ENCODE measurements around the gene UCK1.

Gene UCK1

GRCh38 chr9:131524665-131525315 lies 6.3 kb downstream of the UCK1 start:
- peaks cover 80% of the 10 kb centered on the region; the same call in 1 of the 2 replicates for H3K36me3 ChIP-seq (ENCODE audit: insufficient read depth, low read length)
- TF ChIP-seq EZH2 (IDR thresholded peaks at IDR 0.05; ENCODE audit: borderline replicate concordance, low read length) = no peak
- no peak for TF ChIP-seq CTCF (IDR thresholded peaks at IDR 0.05; ENCODE audit: low read length)
- no peaks in the 10 kb centered on the region for H3F3A ChIP-seq (ENCODE audit: insufficient read depth, low read length)
- no peaks in the 10 kb centered on the region for H3K9me2 ChIP-seq (ENCODE audit: low read depth, low read length)
- no peak overlapping the region for H3K9ac ChIP-seq (ENCODE audit: low read length)
- H3K4me2 ChIP-seq (ENCODE audit: low read length) = no peak overlapping the region
- peaks cover 2% of the 10 kb centered on the region for H3K4me1 ChIP-seq (ENCODE audit: insufficient read depth, low read length, severe bottlenecking)
- no peaks in the 10 kb centered on the region for H3K27me3 ChIP-seq (ENCODE audit: insufficient read depth, low read length)
- no peak overlapping the region for H2AFZ ChIP-seq (ENCODE audit: low read length)
- H3K27ac ChIP-seq (ENCODE audit: low read depth, low read length, poor library complexity, severe bottlenecking) = no peak overlapping the region
- no peaks in the 10 kb centered on the region for H3K79me2 ChIP-seq (ENCODE audit: insufficient read depth, low read length)
- no peaks in the 10 kb centered on the region for H4K20me1 ChIP-seq (ENCODE audit: insufficient read depth, low read length)
- no peaks in the 10 kb centered on the region for H3K9me3 ChIP-seq (ENCODE audit: low read length)
- H3K4me3 ChIP-seq (ENCODE audit: low read depth, low read length, poor library complexity, severe bottlenecking) = no peak overlapping the region

GRCh38 chr9:131523451-131524435 lies 7.3 kb downstream of the UCK1 start:
- no peak overlapping the region for H3K4me2 ChIP-seq (ENCODE audit: low read length)
- no peaks in the 10 kb centered on the region for H3K79me2 ChIP-seq (ENCODE audit: insufficient read depth, low read length)
- no peaks in the 10 kb centered on the region for H3K9me2 ChIP-seq (ENCODE audit: low read depth, low read length)
- no peaks in the 10 kb centered on the region for H3K9me3 ChIP-seq (ENCODE audit: low read length)
- H3K4me3 ChIP-seq (ENCODE audit: low read depth, low read length, poor library complexity, severe bottlenecking) = no peak overlapping the region
- no peaks in the 10 kb centered on the region for H4K20me1 ChIP-seq (ENCODE audit: insufficient read depth, low read length)
- no peaks in the 10 kb centered on the region for H3K4me1 ChIP-seq (ENCODE audit: insufficient read depth, low read length, severe bottlenecking)
- no peak overlapping the region for H3K27ac ChIP-seq (ENCODE audit: low read depth, low read length, poor library complexity, severe bottlenecking)
- H3F3A ChIP-seq (ENCODE audit: insufficient read depth, low read length) = no peaks in the 10 kb centered on the region
- no peaks in the 10 kb centered on the region for H3K27me3 ChIP-seq (ENCODE audit: insufficient read depth, low read length)
- no peak for TF ChIP-seq CTCF (IDR thresholded peaks at IDR 0.05; ENCODE audit: low read length)
- TF ChIP-seq EZH2 (IDR thresholded peaks at IDR 0.05; ENCODE audit: borderline replicate concordance, low read length) = no peak
- H3K36me3 ChIP-seq (ENCODE audit: insufficient read depth, low read length) = peaks cover 80% of the 10 kb centered on the region; the same call in 1 of the 2 replicates
- no peak overlapping the region for H3K9ac ChIP-seq (ENCODE audit: low read length)
- no peak overlapping the region for H2AFZ ChIP-seq (ENCODE audit: low read length)

GRCh38 chr9:131523086-131523388 lies 8.0 kb downstream of the UCK1 start:
- Histone ChIP-seq H3K9ac (ENCODE audit: low read length) (no peak overlapping the region), H3F3A (ENCODE audit: insufficient read depth, low read length) (no peaks in the 10 kb centered on the region), H3K9me2 (ENCODE audit: low read depth, low read length) (no peaks in the 10 kb centered on the region), H3K36me3 (ENCODE audit: insufficient read depth, low read length) (peaks cover 79% of the 10 kb centered on the region; the same call in 1 of the 2 replicates), H3K27ac (ENCODE audit: low read depth, low read length, poor library complexity, severe bottlenecking) (no peak overlapping the region), H3K4me1 (ENCODE audit: insufficient read depth, low read length, severe bottlenecking) (no peaks in the 10 kb centered on the region), H3K9me3 (ENCODE audit: low read length) (no peaks in the 10 kb centered on the region), H3K4me3 (ENCODE audit: low read depth, low read length, poor library complexity, severe bottlenecking) (no peak overlapping the region), H3K79me2 (ENCODE audit: insufficient read depth, low read length) (no peaks in the 10 kb centered on the region), H2AFZ (ENCODE audit: low read length) (no peak overlapping the region), H3K4me2 (ENCODE audit: low read length) (no peak overlapping the region), H3K27me3 (ENCODE audit: insufficient read depth, low read length) (no peaks in the 10 kb centered on the region), H4K20me1 (ENCODE audit: insufficient read depth, low read length) (no peaks in the 10 kb centered on the region)
- TF ChIP-seq CTCF (IDR thresholded peaks at IDR 0.05; ENCODE audit: low read length) = no peak
